HepG2 (cell line): Measurements from ENCODE around the gene LAMTOR1. TPM values are rescaled to one million over a fixed set of nuclear protein-coding genes. Genes with fewer than 3 reads are reported as not detected.

Source experiments
- ATAC-seq: fragments of 200-7000 bp; cut with Tn5 transposase; 3 replicates; pipeline ENCODE4 v1.9.1; 2020; ENCODE audit warnings: mild to moderate bottlenecking, moderate library complexity
- BruUV-seq: library from RNA; stranded (reverse); fragments of 400-500 nt; replicated peaks from 2 replicates; lab custom pipeline; 2021; lab: Mats Ljungman, UMichigan
- CTCF ChIA-PET: fragments of 300-600 bp; formaldehyde crosslinking; extraction: SDS; loops from one replicate; lab custom pipeline; 2021; ENCODE audit warnings: low total read pairs, inconsistent platforms, low intra/inter-chr PET ratio; lab: Yijun Ruan, JAX
- POLR2A ChIA-PET: fragments of 350-600 bp; sonication (Branson Sonifier 250); formaldehyde crosslinking; loops from one replicate; lab custom pipeline; 2020; ENCODE audit warnings: antibody characterized with exemption, inconsistent platforms; lab: Yijun Ruan, JAX
- DNase-seq: peaks from one replicate; pipeline ENCODE4 v3.0.0-alpha.2; 2015; ENCODE audit warnings: low spot score
- FAIRE-seq: peaks from 3 replicates; lab custom pipeline; 2011; peaks lifted over from hg19 to GRCh38; lab: Jason Lieb, UNC
- H2AFZ ChIP-seq: one replicate; pipeline ENCODE4 v1.6.1; 2011; ENCODE audit warnings: low read length, inconsistent platforms
- H3K27ac ChIP-seq: fragments of 300-600 bp; 3 replicates; pipeline ENCODE4 v1.8.0; 2011; ENCODE audit warnings: mixed run types, mild to moderate bottlenecking, mixed read lengths, low read length, inconsistent platforms; ENCODE audit not compliant: insufficient read depth; ENCODE audit errors: extremely low read length
- H3K27me3 ChIP-seq, 2 experiments: fragments of 200-600 bp in 1 of 2; 2 replicates in 1 of 2; 3 replicates in 1 of 2; pipeline versions ENCODE4 v1.6.0 to v1.8.0; 2011; ENCODE audit warnings: low read length in 2 of 2, mild to moderate bottlenecking in 2 of 2, moderate library complexity in 2 of 2, inconsistent platforms in 1 of 2; ENCODE audit not compliant: insufficient read depth in 2 of 2, control insufficient read depth in 1 of 2
- H3K36me3 ChIP-seq, 2 experiments: fragments of 200-600 bp in 1 of 2; replicated peaks in 1 of 2; 2 replicates in 1 of 2; 3 replicates in 1 of 2; pipeline versions ENCODE4 v1.5.1 to v1.8.0; 2011; ENCODE audit warnings: low read length in 2 of 2, inconsistent platforms in 1 of 2; ENCODE audit not compliant: insufficient read depth in 2 of 2, control insufficient read depth in 1 of 2
- H3K4me1 ChIP-seq: 2 replicates; pipeline ENCODE4 v1.5.1; 2012; ENCODE audit warnings: low read length, inconsistent platforms; ENCODE audit not compliant: insufficient read depth
- H3K4me2 ChIP-seq: 2 replicates; pipeline ENCODE4 v1.6.0; 2011; ENCODE audit warnings: low read depth, low read length, inconsistent platforms
- H3K4me3 ChIP-seq, 3 experiments: fragments of 200-600 bp in 1 of 3; sonication (generic), shearing (Covaris generic) in 1 of 3; replicated peaks in 1 of 3; 2 replicates each; pipeline ENCODE4 v1.5.1; 2011 to 2016; ENCODE audit warnings: low read length in 3 of 3, inconsistent platforms in 2 of 3, low read depth in 2 of 3, mild to moderate bottlenecking in 2 of 3, control low read depth in 1 of 3, mixed read lengths in 1 of 3; ENCODE audit not compliant: insufficient read depth in 1 of 3
- H3K79me2 ChIP-seq: one replicate; pipeline ENCODE4 v1.6.1; 2011; ENCODE audit warnings: low read length, inconsistent platforms; ENCODE audit not compliant: insufficient read depth
- H3K9ac ChIP-seq: 2 replicates; pipeline ENCODE4 v1.6.0; 2011; ENCODE audit warnings: mild to moderate bottlenecking, low read depth, low read length, inconsistent platforms; ENCODE audit not compliant: insufficient read depth
- H3K9me3 ChIP-seq: 2 replicates; pipeline ENCODE4 v1.5.1; 2012; ENCODE audit warnings: mild to moderate bottlenecking, low read length
- H4K20me1 ChIP-seq: 2 replicates; pipeline ENCODE4 v1.6.0; 2011; ENCODE audit warnings: inconsistent platforms, mild to moderate bottlenecking, low read length, moderate library complexity; ENCODE audit not compliant: insufficient read depth
- BORCS8-MEF2B ChIP-seq: sonication (generic); formaldehyde crosslinking; IDR thresholded peaks from 2 replicates; pipeline ENCODE4 v1.8.0; 2022; ENCODE audit warnings: mild to moderate bottlenecking, missing genetic modification reagents
- EP300 ChIP-seq, 3 experiments: sonication (generic) in 1 of 3; formaldehyde crosslinking in 1 of 3; IDR thresholded peaks; 2 replicates each; pipeline versions ENCODE4 v1.5.1 to v1.6.1; 2011 to 2020; ENCODE audit warnings: low read depth in 2 of 3, low read length in 2 of 3, borderline replicate concordance in 1 of 3, improper control_type of control experiment in 1 of 3, mild to moderate bottlenecking in 1 of 3, missing genetic modification reagents in 1 of 3, moderate library complexity in 1 of 3
- ERF ChIP-seq: IDR thresholded peaks from 2 replicates; pipeline ENCODE4 v1.6.1; 2018; ENCODE audit warnings: missing biosample characterization, missing genetic modification reagents
- GATAD2A ChIP-seq: IDR thresholded peaks from 2 replicates; pipeline ENCODE4 v1.6.1; 2016
- HOXA5 ChIP-seq: sonication (generic); formaldehyde crosslinking; IDR thresholded peaks from 2 replicates; pipeline ENCODE4 v1.4.0; 2020; ENCODE audit warnings: missing genetic modification reagents
- KDM2A ChIP-seq: sonication (generic); formaldehyde crosslinking; IDR thresholded peaks from 2 replicates; pipeline ENCODE4 v1.4.0; 2020; ENCODE audit warnings: low read depth, missing genetic modification reagents, borderline replicate concordance
- KDM5A ChIP-seq: fragments of 200-600 bp; sonication (generic); IDR thresholded peaks from 2 replicates; pipeline ENCODE4 v1.7.0; 2018; ENCODE audit warnings: antibody characterized with exemption, mild to moderate bottlenecking, low read length, borderline replicate concordance
- KLF16 ChIP-seq, 2 experiments: sonication (generic) in 1 of 2; formaldehyde crosslinking in 1 of 2; IDR thresholded peaks; 2 replicates each; pipeline versions ENCODE4 v1.6.1 to v1.8.0; 2016 to 2023; ENCODE audit warnings: missing genetic modification reagents in 2 of 2, missing compliant biosample characterization in 1 of 2
- PHF5A ChIP-seq: IDR thresholded peaks from one replicate; pipeline ENCODE4 v1.6.1; 2018; ENCODE audit warnings: low read depth, missing genetic modification reagents; ENCODE audit not compliant: unreplicated experiment
- PITX1 ChIP-seq: sonication (generic); formaldehyde crosslinking; IDR thresholded peaks from 2 replicates; pipeline ENCODE4 v1.5.1; 2020; ENCODE audit warnings: mild to moderate bottlenecking, missing genetic modification reagents
- POLR2AphosphoS5 ChIP-seq: IDR thresholded peaks from 2 replicates; pipeline ENCODE4 v1.6.1; 2012; ENCODE audit warnings: low read depth, low read length
- RFX1 ChIP-seq: fragments of 450-650 bp; IDR thresholded peaks from 2 replicates; pipeline ENCODE4 v1.6.1; 2017
- SCMH1 ChIP-seq: sonication (generic); formaldehyde crosslinking; IDR thresholded peaks from 2 replicates; pipeline ENCODE4 v1.9.0; 2021; ENCODE audit warnings: missing genetic modification reagents, mild to moderate bottlenecking, borderline replicate concordance
- SMAD9 ChIP-seq: sonication (generic); formaldehyde crosslinking; IDR thresholded peaks from 2 replicates; pipeline ENCODE4 v1.5.1; 2020; ENCODE audit warnings: mild to moderate bottlenecking, missing genetic modification reagents
- STAG1 ChIP-seq: sonication (generic); formaldehyde crosslinking; IDR thresholded peaks from 2 replicates; pipeline ENCODE4 v1.4.0; 2020; ENCODE audit warnings: missing genetic modification reagents
- TBX2 ChIP-seq: sonication (generic); formaldehyde crosslinking; IDR thresholded peaks from 2 replicates; pipeline ENCODE4 v1.5.0; 2020; ENCODE audit warnings: missing genetic modification reagents, mild to moderate bottlenecking, borderline replicate concordance
- THAP11 ChIP-seq: IDR thresholded peaks from 2 replicates; pipeline ENCODE4 v1.6.1; 2016; ENCODE audit warnings: missing biosample characterization, missing genetic modification reagents
- ZBTB38 ChIP-seq: sonication (generic); formaldehyde crosslinking; IDR thresholded peaks from 2 replicates; pipeline ENCODE4 v1.5.1; 2020; ENCODE audit warnings: mild to moderate bottlenecking, missing genetic modification reagents
- ZNF891 ChIP-seq: sonication (generic); formaldehyde crosslinking; IDR thresholded peaks from 2 replicates; pipeline ENCODE4 v1.5.0; 2020; ENCODE audit warnings: mild to moderate bottlenecking, missing genetic modification reagents
- WGBS: methylation state at CpG from one replicate; pipeline ENCODE4 v1.1.6; 2017; ENCODE audit warnings: low lambda C conversion rate; 5-methylcytosine and 5-hydroxymethylcytosine counted together
- in situ Hi-C: cut with HindIII; loops from 2 replicates; pipeline ENCODE4 v1.10.0; 2017; ENCODE audit warnings: low pct_unique_long_range_greater_than_20kb; ENCODE audit not compliant: extremely low pct_ligation_motif_present
- intact Hi-C: fragments of 100-400 bp; cut with micrococcal nuclease; formaldehyde crosslinking; loops from one replicate; pipeline ENCODE4 v1.10.0; 2022; ENCODE audit not compliant: unreplicated experiment
- polyA plus RNA-seq, 8 experiments: library from polyadenylated mRNA; depleted of rRNA in 3 of 8; stranded (reverse) in 7 of 8; unstranded in 1 of 8; fragments of >200 nt; fragmentation: Illumina TruSeq in 4 of 8; extraction: Trizol in 4 of 8; gene quantifications; 2 replicates each; pipeline versions ENCODE4 v1.2.1 to v1.2.3, GENCODE V29; 2011 to 2016; ENCODE audit warnings: low read depth in 4 of 8, missing spikeins in 1 of 8, mixed read lengths in 1 of 8; ENCODE audit not compliant: insufficient read depth in 1 of 8
- total RNA-seq, 5 experiments: library from RNA; depleted of rRNA; stranded (reverse); fragments of >200 nt; fragmentation: Illumina TruSeq; extraction: Trizol; gene quantifications; 2 replicates each; pipeline ENCODE4 v1.2.3, GENCODE V29; 2016; ENCODE audit warnings: low read depth in 1 of 5
- TF ChIP-seq, protein P1 (sequence below): sonication (generic); formaldehyde crosslinking; IDR thresholded peaks from 2 replicates; pipeline ENCODE4 v1.5.1; 2020; ENCODE audit warnings: mild to moderate bottlenecking, moderate library complexity, missing genetic modification reagents
- TF ChIP-seq, protein P2 (sequence below): sonication (generic); formaldehyde crosslinking; IDR thresholded peaks from 2 replicates; pipeline ENCODE4 v1.5.0; 2020; ENCODE audit warnings: mild to moderate bottlenecking, missing genetic modification reagents, moderate library complexity

LAMTOR1 gene
- total and polyA plus RNA-seq, 2 of the 13 experiments (the other 11 are each of a cell fraction or from before 2014, with no cell fraction given), result 60.4 to 66.0 TPM

- POLR2A ChIA-PET, result interaction anchor here (0.7 to 2.3 kb wide), 7 partner anchors 8 to 162 kb away, joined by 3 to 9 read pairs (median 4); partner anchors contain the start of genes ANAPC15, RNF121 and XNDC1N
- in situ Hi-C loops, result loop anchor here (5.0 kb wide), 1 partner anchor 64 kb away; no protein-coding TSS in a partner anchor
- peak; percentile 94 for ATAC-seq
- TF ChIP-seq POLR2AphosphoS5, result no peak
- TF ChIP-seq STAG1, result peak; percentile 74
- peak; percentile 19; the same call in 1 of the 2 replicates for TF ChIP-seq TBX2 (CRISPR knock-in tag)
- TF ChIP-seq KLF16 (CRISPR knock-in tag; IDR thresholded peaks at IDR 0.05), result 0 out of 4 replicates have a peak, but pooled peaks of 1 of the 2 experiments have one; percentile 42
- peak; percentile 58; the same call in 1 of the 2 replicates for TF ChIP-seq ERF (CRISPR knock-in tag)
- TF ChIP-seq, protein P1, sequence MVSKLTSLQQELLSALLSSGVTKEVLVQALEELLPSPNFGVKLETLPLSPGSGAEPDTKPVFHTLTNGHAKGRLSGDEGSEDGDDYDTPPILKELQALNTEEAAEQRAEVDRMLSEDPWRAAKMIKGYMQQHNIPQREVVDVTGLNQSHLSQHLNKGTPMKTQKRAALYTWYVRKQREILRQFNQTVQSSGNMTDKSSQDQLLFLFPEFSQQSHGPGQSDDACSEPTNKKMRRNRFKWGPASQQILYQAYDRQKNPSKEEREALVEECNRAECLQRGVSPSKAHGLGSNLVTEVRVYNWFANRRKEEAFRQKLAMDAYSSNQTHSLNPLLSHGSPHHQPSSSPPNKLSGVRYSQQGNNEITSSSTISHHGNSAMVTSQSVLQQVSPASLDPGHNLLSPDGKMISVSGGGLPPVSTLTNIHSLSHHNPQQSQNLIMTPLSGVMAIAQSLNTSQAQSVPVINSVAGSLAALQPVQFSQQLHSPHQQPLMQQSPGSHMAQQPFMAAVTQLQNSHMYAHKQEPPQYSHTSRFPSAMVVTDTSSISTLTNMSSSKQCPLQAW (CRISPR knock-in tag), result 0 out of 2 replicates have a peak, but pooled peaks have one; percentile 42
- no peak for TF ChIP-seq ZNF891
- 0 out of 2 replicates have a peak, but pooled peaks have one; percentile 34 for TF ChIP-seq BORCS8-MEF2B (CRISPR knock-in tag)
- TF ChIP-seq KDM5A, result no peak
- TF ChIP-seq GATAD2A (CRISPR knock-in tag), result 0 out of 2 replicates have a peak, but pooled peaks have one; percentile 25
- no peak for TF ChIP-seq EP300 (IDR thresholded peaks at IDR 0.05; ENCODE audit: low read depth in 2 of 2, low read length in 2 of 2)
- TF ChIP-seq EP300 (CRISPR knock-in tag; IDR thresholded peaks at IDR 0.05; ENCODE audit: borderline replicate concordance), result no peak
- TF ChIP-seq, protein P2, sequence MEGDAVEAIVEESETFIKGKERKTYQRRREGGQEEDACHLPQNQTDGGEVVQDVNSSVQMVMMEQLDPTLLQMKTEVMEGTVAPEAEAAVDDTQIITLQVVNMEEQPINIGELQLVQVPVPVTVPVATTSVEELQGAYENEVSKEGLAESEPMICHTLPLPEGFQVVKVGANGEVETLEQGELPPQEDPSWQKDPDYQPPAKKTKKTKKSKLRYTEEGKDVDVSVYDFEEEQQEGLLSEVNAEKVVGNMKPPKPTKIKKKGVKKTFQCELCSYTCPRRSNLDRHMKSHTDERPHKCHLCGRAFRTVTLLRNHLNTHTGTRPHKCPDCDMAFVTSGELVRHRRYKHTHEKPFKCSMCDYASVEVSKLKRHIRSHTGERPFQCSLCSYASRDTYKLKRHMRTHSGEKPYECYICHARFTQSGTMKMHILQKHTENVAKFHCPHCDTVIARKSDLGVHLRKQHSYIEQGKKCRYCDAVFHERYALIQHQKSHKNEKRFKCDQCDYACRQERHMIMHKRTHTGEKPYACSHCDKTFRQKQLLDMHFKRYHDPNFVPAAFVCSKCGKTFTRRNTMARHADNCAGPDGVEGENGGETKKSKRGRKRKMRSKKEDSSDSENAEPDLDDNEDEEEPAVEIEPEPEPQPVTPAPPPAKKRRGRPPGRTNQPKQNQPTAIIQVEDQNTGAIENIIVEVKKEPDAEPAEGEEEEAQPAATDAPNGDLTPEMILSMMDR (CRISPR knock-in tag), result peak; percentile 92
- TF ChIP-seq SMAD9 (CRISPR knock-in tag), result no peak
- peak; percentile 37 for TF ChIP-seq PHF5A (CRISPR knock-in tag)
- peak; percentile 50; the same call in 1 of the 2 replicates for TF ChIP-seq PITX1 (CRISPR knock-in tag)
- TF ChIP-seq KDM2A (CRISPR knock-in tag), result 0 out of 2 replicates have a peak, but pooled peaks have one; percentile 33
- TF ChIP-seq SCMH1 (CRISPR knock-in tag), result no peak
- TF ChIP-seq ZBTB38 (CRISPR knock-in tag), result no peak
- no peak for TF ChIP-seq RFX1
- TF ChIP-seq HOXA5 (CRISPR knock-in tag), result no peak
- TF ChIP-seq THAP11, result no peak
Observed at GRCh38 chr11:72091292-72091691, 11.8 kb downstream of the LAMTOR1 start.

More at GRCh38 chr11:72091292-72091691, 11.8 kb downstream of the LAMTOR1 start:
- Histone ChIP-seq H3K36me3 (peaks cover 6 to 20% of the 10 kb centered on the region in 2 experiments; a peak in 3 of 5 replicates), H3K4me2 (no peak overlapping the region), H3K27ac (no peak overlapping the region), H3K4me3 (no peak overlapping the region), H3K27me3 (no peaks in the 10 kb centered on the region), H3K9ac (no peak overlapping the region), H3K9me3 (no peaks in the 10 kb centered on the region), H2AFZ (no peak overlapping the region), H3K4me1 (peaks cover 17% of the 10 kb centered on the region), H4K20me1 (no peaks in the 10 kb centered on the region), H3K79me2 (no peaks in the 10 kb centered on the region)
- 63% methylated on average over 4 of the region's 4 CpGs for WGBS
- FAIRE-seq (peak; percentile 88), DNase-seq (peak; percentile 68)
- CTCF ChIA-PET, result interaction anchor here (4.7 kb wide), 1 partner anchor 66 kb away, joined by 67 read pairs; no protein-coding TSS in a partner anchor
- intact Hi-C loops, result loop anchor here (1.0 kb wide), 1 partner anchor 66 kb away; no protein-coding TSS in a partner anchor
- BruUV-seq, result no TSS peak
